ENCODE data around the gene TMSB4X. TPM values are rescaled to one million over a fixed set of nuclear protein-coding genes. Genes with fewer than 3 reads are reported as not detected.

Gene TMSB4X
- total and polyA plus RNA-seq, 2 of the 8 experiments (the other 6 are each of a cell fraction or from before 2014, with no cell fraction given): 2,063 to 2,112 TPM

DNA sequence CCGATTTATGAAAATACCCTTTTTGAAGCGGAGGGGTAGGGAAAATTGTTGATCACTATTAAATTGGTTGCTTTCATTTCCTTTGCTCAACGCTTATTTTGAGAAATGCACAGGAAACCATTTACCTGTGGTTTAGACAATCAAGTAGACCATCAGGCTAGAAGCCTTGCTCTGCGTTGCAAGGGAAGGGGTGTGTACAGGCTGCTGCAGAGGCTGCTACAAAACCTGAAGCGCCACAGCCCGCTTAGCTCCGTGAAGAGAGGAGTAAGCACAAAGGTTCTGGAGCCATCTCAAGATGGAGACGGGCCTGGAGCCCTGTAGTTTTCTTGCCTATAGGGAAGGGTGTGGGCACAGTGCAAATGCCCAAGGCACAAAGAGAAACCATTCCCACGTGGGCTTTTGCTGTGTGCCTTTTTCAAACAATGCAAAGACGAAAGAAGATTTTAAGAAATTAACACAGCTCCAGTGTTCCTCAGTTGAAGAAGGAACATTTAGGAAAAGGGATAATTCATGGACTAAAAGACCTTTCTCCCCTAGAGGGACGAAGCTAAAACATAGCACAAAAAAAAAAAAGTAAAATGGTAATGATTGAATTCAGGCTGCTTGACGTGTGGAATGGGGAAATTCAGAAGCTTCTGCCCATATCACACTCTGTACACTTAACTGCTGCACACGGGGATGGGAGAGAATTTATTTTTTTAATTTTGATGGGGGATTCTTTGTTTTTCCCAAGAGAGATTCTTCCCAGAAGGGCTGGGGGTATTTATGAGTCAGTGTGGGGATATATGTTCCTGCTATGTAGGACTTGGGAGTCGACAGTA lies 3.5 kb downstream of the TMSB4X start (continued):
- TF ChIP-seq, protein P1, sequence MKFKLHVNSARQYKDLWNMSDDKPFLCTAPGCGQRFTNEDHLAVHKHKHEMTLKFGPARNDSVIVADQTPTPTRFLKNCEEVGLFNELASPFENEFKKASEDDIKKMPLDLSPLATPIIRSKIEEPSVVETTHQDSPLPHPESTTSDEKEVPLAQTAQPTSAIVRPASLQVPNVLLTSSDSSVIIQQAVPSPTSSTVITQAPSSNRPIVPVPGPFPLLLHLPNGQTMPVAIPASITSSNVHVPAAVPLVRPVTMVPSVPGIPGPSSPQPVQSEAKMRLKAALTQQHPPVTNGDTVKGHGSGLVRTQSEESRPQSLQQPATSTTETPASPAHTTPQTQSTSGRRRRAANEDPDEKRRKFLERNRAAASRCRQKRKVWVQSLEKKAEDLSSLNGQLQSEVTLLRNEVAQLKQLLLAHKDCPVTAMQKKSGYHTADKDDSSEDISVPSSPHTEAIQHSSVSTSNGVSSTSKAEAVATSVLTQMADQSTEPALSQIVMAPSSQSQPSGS (IDR thresholded peaks at IDR 0.05; ENCODE audit: low read length): no peak; the same call in 1 of the 2 replicates
- TF ChIP-seq HDAC2 (IDR thresholded peaks at IDR 0.05; ENCODE audit: borderline replicate concordance in 1 of 2, low read depth in 2 of 2, low read length in 2 of 2) (no peak), KDM4A (IDR thresholded peaks at IDR 0.05; ENCODE audit: low read depth, low read length, severe bottlenecking) (no peak), POLR2AphosphoS5 (IDR thresholded peaks at IDR 0.05; ENCODE audit: low read depth, low read length) (peak; percentile 97), SIRT6 (IDR thresholded peaks at IDR 0.05; ENCODE audit: low read length) (no peak), POU5F1 (IDR thresholded peaks at IDR 0.05; ENCODE audit: low read depth, low read length) (no peak), EZH2 (IDR thresholded peaks at IDR 0.05; ENCODE audit: low read depth, low read length, severe bottlenecking) (no peak), SP4 (IDR thresholded peaks at IDR 0.05; ENCODE audit: low read length) (no peak), RBBP5 (IDR thresholded peaks at IDR 0.05; ENCODE audit: borderline replicate concordance, low read depth, low read length) (no peak), CHD2 (IDR thresholded peaks at IDR 0.05; ENCODE audit: low read length) (no peak), SP1 (IDR thresholded peaks at IDR 0.05; ENCODE audit: low read depth, low read length) (no peak), SRF (IDR thresholded peaks at IDR 0.05; ENCODE audit: low read depth, low read length) (no peak), POLR2A (IDR thresholded peaks at IDR 0.05; ENCODE audit: control extremely low read depth in 1 of 2, low read depth in 2 of 2, low read length in 2 of 2) (peak; percentile 81 to 84), TAF1 (IDR thresholded peaks at IDR 0.05; ENCODE audit: low read depth, low read length) (no peak), YY1 (IDR thresholded peaks at IDR 0.05; ENCODE audit: low read depth, low read length) (peak; percentile 77; the same call in 1 of the 2 replicates), CEBPB (IDR thresholded peaks at IDR 0.05; ENCODE audit: low read depth, low read length) (no peak)
- TF ChIP-seq, protein P2, sequence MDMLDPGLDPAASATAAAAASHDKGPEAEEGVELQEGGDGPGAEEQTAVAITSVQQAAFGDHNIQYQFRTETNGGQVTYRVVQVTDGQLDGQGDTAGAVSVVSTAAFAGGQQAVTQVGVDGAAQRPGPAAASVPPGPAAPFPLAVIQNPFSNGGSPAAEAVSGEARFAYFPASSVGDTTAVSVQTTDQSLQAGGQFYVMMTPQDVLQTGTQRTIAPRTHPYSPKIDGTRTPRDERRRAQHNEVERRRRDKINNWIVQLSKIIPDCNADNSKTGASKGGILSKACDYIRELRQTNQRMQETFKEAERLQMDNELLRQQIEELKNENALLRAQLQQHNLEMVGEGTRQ (IDR thresholded peaks at IDR 0.05; ENCODE audit: low read length): no peak
- TF ChIP-seq, protein P3, sequence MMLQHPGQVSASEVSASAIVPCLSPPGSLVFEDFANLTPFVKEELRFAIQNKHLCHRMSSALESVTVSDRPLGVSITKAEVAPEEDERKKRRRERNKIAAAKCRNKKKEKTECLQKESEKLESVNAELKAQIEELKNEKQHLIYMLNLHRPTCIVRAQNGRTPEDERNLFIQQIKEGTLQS (IDR thresholded peaks at IDR 0.05; ENCODE audit: insufficient read depth, low read depth, low read length): no peak

Measured in H1 (cell line).